ENCODE data around the gene PLCZ1.
"Not testable (repeated sequence)": the region's sequence is repeated elsewhere in the genome, so short reads cannot be mapped to it uniquely, and the experiment has no call there.

PLCZ1 gene, protein sequence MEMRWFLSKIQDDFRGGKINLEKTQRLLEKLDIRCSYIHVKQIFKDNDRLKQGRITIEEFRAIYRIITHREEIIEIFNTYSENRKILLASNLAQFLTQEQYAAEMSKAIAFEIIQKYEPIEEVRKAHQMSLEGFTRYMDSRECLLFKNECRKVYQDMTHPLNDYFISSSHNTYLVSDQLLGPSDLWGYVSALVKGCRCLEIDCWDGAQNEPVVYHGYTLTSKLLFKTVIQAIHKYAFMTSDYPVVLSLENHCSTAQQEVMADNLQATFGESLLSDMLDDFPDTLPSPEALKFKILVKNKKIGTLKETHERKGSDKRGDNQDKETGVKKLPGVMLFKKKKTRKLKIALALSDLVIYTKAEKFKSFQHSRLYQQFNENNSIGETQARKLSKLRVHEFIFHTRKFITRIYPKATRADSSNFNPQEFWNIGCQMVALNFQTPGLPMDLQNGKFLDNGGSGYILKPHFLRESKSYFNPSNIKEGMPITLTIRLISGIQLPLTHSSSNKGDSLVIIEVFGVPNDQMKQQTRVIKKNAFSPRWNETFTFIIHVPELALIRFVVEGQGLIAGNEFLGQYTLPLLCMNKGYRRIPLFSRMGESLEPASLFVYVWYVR

DNA sequence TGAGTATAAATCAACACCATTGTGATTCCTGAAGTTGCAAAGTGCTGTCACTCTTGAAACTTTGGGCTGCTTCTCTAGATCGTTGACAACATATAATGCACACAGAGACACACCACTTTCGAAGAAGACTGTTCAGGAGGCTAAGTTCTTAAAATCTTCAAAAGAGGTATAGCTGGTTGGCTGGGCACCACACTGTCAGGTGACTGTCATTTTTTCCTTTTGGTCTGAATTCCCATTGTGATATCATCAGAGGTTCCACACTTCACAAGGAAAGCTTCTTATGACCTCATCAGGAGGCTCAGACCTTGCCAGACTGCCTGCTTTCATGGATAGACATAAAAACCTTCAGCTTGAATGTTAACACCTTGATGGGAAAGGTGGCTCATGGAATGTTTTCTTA lies at the start of gene PLCZ1, which contains the start of gene CAPZA3:
Gene PLCZ1 (minus strand): TSS at position 194 of the 400 bp plus-strand sequence. CDS start 641 bp downstream, outside the sequence.
Gene CAPZA3 (plus strand): TSS at position 301 of the 400 bp plus-strand sequence. CDS start 150 bp downstream, outside the sequence.
- DNase-seq, result no peak

DNA sequence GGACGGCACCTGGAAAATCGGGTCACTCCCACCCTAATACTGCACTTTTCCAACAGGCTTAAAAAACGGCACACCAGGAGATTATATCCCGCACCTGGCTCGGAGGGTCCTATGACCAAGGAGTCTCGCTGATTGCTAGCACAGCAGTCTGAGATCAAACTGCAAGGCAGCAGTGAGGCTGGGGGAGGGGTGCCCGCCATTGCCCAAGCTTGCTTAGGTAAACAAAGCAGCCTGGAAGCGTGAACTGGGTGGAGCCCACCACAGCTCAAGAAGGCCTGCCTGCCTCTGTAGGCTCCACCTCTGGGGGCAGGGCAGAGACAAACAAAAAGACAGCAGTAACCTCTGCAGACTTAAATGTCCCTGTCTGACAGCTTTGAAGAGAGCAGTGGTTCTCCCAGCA lies 47.7 kb upstream of the PLCZ1 start:
- DNase-seq, result not testable (repeated sequence)

DNA sequence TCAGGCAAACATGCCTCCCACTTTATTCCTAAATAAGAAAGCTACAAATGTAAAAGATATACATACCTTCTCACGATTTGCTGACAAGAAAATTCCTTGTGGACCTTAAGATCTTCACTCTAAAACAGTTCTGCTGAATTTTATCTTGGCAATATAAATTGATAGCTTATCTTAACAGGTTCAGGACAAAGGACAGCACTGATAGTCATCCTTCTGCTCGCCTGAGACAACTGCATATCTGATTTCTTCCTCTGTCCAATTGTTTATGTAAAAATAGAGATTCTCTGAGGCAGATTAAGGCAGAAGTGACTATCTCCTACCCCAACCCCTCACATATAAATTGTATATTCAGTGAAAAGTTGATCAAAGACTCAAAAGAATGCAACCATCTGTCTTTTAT lies 45.0 kb upstream of the PLCZ1 start:
- DNase-seq, result no peak

DNA sequence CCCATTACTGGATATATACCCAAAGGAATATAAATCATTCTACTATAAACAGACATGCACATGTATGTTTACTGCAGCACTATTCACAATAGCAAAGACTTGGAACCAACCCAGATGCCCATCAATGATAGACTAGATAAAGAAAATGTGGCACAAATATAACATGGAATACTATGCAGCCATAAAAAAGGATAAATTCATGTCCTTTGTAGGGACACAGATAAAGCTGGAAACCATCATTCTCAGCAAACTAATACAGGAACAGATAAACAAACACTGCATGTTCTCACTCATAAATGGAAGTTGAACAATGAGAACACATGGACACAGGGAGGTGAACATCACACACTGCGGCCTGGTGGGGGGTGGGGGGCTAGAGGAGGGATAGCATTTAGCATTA lies 28.7 kb upstream of the PLCZ1 start:
- DNase-seq, result not testable (repeated sequence)

DNA sequence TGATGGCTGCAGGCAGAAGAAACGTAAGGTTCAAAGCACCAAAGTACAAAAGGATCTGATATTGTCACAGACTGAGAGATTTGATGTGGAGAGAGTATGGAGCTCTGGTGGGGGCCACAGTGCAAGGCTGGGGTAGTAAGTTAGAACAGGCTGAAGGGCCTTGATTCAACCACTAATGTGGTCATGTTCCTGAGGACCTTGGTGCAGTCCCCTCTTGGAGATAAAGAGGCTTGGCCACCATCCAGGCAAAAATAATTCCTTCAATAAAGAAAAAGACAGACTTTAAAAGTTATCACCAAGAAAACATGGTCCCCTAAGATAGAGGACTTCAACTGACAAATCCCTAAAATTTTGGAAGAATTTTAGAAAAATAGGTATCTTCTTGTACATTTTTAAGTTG lies 17.5 kb upstream of the PLCZ1 start:
- no peak for DNase-seq

DNA sequence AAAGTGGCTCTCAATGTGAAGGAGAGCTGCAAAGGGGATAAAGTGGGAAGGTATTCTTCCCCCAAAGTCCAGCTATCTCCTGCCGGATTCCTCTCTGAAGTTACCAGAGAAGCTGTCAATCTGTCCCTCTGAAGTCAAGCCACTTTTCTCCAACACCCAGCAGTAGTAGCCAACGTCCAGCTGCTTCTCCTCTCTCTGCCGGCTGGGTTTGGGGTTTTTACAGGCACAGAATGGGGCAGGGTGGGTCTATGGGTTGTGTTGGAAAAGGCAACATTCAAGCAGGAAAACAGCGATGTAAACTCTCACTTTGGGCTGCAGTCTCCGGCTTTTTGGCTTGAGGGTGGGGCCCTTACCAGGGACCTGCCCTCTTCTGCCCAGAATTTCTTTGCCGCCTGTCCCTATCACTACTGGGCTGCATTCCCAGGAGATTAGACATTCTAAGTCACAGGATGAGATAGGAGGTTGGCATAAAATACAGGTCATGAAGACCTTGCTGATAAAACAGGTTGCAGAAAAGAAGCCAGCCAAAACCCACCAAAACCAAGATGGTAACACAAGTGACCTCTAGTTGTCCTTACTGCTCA lies 16.4 kb upstream of the PLCZ1 start:
- DNase-seq, result no peak

DNA sequence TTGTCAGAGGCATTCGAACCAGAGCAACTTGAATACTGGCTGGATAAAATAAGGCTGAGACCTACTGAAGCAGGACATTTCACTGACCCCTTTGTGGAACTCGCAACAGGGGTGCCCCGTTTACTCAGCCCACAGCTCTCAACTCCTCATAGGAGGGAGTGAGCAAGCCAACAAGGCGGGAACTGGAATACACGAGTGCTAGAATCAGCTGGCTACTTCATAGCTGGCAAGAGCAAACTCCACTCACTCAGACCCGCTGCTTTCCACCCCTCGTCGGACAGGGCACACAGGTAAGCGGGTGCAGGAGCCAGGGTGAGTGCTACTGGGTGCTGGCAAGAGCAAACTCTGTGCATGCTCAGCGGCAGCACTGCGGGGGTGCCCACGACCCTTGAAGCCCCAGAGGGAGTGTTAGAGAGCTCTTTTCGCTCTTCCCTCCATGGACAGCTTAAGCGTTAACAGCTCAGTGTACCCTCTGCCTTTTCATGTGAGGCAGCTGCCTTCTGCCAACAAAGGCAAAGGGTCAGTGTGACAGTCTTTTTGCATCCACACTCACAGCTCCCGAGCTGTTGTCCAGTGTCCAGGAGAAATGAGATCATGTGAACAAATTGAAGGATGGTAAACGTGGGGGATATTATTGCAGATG lies 15.8 kb upstream of the PLCZ1 start:
- no peak for DNase-seq

DNA sequence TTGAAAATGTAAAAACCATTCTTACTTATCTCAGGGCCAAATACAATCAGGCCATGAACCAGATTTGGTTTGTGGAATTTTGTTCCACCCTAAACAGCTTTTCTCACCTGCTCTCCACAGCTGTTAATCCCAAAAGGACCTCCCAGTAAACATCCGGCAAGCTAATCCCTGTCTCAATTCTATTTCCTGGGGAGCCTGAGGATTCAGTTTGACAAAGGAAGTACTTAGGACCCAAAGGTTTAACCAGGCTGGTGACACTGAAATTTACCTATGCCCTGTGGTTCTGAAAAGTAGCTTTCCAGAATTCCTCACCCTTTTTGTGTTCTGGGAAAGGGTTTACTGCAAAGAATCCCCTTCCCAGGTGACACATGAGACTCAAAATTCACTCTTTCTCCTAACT lies 15.1 kb upstream of the PLCZ1 start:
- DNase-seq, result no peak

DNA sequence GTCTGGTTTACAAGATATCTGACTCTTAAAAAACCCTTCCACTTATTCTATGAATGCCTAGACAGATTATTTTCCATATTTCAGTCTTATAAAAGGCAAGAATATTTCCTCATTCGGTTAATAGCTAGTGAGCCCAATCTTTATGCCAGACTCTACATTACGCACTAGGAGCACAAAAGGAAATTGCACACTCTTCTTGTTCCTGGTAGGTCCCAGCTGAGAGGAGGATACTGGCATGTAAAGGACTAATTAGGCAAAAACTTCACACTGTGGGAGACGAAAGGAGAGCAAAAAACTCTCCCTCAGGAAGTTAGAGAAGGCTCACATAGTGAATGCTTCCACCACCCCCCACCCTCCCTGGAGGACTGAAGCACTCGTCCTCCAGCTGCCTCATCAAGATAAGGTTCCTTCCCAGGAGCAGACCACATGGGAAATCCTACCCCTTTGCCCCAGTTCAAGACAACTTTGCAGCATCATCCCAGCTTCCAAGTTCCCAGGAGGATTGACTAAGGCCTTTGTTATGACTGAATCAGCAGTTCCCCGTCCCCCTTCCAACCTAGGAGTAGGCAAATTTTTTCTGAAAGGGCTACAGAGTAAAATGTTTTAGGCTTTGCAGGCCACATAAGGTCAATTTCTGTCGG lies 14.6 kb upstream of the PLCZ1 start:
- no peak for DNase-seq

DNA sequence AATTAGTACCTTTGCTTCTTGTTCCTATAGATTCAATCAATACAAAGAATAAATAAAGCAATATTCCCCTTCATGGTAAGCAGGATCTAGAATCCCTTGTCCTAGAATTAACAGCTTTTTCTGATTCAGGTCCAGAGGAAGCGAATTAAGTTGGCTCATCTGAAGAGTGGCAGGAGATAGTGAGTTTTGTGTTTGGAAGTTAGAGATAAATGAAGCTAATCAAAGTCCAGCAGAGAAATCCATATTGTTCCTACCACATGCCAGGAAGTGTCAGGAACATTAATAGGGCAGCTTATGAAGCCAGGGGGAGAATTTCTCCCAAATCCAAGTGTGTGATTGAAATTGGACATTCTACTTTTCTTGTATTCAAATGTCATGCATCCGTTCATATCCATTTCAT lies 14.1 kb upstream of the PLCZ1 start:
- no peak for DNase-seq

DNA sequence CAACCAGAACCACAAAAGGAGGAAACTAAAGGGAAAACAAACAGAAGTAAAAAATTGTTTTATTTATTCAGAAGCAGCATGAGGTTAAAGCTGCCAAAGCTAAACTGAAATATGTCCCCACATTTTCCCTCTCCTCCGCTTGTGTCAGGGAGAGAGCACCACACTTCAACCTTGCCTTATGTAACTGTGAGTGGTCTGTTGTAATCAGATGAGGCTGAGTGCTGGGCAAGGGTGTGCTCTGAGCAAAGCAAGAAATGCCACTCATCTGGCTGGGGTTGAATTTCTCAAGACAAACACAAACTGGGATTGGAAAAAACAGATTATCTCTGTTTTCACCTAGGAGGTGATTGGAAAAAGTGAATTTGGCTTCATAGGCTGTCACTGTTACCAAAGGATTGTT lies 12.3 kb upstream of the PLCZ1 start:
- no peak for DNase-seq

DNA sequence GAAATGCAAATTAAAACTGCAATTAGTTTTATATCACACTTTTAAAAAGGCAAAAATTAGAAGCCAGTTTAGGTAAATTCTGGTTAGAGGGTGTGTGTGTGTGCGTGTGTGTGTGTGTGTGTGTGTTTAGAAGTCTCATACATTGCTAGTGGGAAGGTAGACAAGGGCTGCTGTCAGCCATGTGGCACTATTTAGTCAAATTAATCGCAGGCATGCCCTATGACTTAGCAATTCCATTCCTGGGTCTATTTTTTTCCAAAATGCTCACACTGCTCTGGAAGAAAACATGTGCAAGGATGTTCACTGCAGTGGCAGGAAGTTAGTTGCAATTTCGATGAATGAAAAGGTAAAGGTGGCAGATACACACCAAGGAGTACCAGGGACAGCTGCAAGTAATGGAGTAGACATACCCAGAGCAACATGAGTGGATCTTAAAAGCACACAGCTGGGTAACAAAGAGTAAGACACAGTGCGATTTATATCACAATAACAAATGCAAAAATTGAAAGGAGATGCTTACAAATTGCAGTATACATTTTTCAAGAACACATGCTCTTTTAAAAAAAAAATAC lies 11.7 kb upstream of the PLCZ1 start:
- no peak for DNase-seq

DNA sequence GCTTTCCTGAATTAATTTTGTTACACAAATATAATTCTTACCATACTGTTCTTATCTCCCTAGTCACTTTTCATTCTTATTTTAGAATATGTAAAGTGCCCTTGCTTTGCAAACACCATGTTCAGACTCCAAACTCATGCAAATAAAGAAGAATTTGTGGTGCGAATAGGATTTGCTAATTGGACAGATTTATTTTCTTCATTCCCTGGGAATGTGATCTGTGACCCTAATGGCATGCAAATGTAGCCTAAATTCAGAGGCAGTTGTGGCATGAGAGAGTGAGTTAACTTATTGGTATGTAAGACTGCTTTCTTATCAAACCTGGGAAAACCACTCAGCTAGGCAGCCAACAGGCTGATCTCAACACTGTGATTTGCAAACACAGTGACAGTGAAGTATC lies 10.1 kb upstream of the PLCZ1 start:
- no peak for DNase-seq

DNA sequence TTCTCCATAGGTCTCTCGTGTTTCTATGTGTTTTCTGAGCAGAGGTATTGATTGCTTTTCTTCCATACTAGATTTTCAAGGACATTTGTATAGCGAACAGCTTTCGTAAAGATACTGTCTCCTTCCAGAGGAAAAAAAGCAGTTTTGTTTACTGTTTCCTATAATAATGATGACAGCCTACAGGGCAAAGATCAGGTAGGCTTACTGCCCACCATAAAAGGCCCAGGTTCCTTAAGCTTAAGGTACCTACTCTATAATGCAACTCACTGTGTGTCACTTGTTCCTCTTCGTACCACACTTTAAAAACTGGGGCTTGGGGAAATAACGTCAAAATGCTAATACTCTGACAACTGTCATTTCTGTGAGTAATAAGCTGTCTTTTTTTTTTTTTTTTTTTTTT lies 6.7 kb downstream of the PLCZ1 start:
- no peak for DNase-seq

DNA sequence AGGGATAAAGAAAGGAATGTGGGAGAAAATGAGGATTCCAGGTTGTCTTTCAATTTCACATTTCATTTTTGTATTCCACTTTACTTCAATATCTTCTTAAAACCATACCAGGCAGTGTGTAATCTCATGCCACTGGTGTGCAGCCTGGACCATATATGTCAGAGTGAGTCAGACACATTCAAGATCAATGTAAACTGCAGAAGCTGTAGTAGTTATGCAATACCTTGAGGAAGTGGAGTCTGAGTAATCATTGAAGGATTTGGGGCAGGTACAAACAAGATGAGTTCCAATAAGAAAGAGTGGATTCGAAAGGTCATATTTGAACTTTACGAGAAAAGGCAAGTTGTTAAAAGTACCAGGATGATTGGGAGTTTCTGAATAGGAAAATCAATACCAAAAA lies 14.1 kb downstream of the PLCZ1 start:
- DNase-seq, result no peak

DNA sequence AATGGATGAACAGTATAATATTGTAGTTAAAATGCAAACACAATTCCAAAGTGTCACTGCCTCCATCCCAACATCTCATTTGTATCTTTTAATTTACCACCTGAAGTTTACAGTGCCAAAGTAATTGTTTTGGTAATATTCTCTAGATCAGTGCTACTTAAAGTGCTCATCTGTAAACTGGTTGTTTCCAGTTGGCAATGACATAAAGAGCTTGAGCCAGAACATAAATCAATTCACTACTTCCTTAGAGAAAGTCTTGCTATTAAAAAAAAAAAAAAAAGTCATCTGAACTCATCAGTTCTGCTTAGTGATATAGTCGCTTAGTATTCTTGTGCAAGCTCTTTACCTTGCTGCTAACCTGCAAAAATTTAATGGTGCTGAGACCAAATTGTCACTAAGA lies 16.4 kb downstream of the PLCZ1 start:
- DNase-seq, result no peak

DNA sequence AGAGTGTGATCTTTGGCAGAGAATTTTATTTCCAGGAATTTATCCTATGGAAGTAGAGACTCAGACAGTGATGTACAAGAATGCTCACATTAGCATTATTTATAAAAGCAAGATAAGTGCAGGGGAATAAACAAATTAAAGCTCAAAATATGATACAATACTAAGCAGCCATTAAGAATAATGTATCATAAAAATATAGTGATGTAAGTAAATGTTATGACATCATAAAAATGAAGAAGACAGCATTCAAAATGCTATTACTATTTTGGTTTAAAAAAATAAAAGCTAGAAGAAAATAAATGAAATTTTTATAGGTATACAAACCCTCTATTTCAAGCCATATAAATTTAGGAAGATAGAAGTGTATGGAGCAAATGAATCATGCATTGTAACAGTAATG lies 17.1 kb downstream of the PLCZ1 start:
- no peak for DNase-seq

DNA sequence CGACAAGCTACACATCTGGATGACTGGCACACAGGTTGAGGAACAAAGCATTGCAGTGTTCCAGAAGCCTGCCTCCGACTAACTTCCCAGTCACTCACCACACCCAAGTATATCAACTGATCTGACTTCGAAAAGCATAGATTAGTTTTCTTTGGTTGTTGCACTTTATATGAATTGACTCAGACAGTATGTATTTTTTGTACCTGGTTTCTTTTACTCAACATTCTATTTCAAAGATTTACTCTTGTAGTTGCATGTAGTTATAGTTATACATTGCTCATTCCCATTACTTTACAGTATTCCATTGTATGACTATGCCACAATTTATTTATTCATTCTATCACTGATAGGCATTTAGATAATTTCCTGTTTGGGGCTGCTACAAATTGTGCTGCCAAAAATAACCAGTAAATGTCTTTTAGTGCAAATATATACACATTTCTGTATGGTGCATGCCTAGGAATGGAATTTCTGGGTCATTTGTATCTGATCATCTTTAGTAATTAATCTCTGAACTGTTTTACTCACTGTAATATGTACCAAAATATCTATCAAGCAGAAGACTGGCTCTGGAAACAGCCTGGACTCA lies 17.8 kb downstream of the PLCZ1 start:
- DNase-seq, result no peak

DNA sequence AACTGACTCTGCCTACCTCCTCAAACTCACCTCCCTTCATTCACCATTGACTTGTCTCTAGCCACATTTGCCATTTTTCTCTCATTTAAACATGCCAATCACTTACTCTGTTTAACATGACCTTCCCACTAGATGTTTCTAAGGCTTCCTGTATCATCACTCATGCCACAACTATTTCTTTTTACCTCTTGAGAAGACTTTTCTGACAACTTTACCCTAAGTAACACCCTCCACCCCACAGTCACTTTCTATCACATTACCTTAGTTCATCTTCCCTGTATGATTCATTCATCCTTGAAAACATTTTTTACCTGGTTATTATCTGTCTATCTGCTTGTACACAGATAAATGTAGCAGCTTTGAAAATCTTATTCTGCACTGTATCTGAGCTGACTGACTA lies 19.4 kb downstream of the PLCZ1 start:
- no peak for DNase-seq

DNA sequence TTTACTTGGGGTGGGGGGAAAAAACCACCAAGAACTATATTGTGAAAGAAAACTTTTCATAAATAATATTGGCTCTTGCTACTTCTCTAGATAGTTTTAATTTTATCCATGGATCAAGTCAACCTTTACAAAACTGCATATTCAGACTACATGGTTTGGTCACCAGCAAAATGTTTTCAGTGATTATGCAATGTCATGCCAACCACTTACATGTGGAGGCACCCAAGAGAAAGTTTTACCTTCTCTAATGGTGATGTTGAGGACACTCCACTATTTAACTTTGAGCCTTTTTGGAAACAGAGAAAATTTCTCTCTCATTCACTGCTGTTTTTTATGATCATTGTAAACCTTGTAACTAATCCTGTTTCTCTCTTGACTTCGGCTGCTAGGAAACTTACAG lies 21.6 kb downstream of the PLCZ1 start:
- DNase-seq, result no peak

DNA sequence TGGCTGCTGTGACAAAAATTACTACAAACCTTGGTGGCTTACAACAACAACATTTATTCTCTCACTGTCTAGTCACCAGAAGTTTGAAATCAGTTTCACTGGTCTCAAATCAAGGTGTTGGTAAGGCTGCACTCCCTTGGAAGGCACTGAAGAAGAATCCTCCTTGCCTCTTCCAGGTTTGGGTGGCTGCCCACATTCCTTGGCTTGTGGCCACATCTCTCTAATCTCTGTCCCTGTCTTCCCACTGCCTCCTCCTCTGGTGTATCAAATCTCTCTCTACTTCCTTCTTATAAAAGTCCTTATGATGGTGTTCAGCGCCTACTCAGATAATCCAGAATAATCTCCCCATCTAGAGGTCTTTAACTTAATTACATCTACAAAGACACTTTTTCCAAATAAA lies 31.0 kb downstream of the PLCZ1 start:
- DNase-seq, result no peak

DNA sequence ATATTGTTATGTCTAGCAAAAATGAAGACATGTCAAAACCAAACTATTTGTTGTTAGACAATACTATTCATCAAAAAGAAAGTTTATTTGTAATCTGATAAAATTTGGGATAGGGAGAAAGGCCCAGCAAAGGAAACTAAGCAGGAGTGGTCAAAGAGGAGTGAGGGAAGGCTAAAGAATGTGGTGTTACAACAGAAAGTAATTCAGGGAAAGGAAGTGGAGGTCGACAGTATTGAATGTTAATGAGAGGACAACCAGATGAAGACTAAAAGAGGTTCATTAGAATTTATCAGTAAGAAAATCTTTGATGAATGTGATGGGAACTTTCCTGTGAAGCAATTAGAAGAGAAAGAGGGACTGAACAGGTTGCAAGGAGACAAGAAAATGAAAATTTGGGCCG lies 33.9 kb downstream of the PLCZ1 start:
- no peak for DNase-seq

All from activated T-cell treated with anti-CD3 and anti-CD28 coated beads, Interleukin-2, amount 50 U/mL, for 48 hours (primary cell).